SH-SY5Y (cell line): ENCODE results near the gene CLSTN1.

Experiments
- GATA2 ChIP-seq: IDR thresholded peaks from 2 replicates; pipeline ENCODE4 v1.6.1; 2011; ENCODE audit warnings: mild to moderate bottlenecking, low read depth, low read length
- GATA3 ChIP-seq: IDR thresholded peaks from 2 replicates; pipeline ENCODE4 v1.6.1; 2011; ENCODE audit warnings: low read depth, mild to moderate bottlenecking, low read length, moderate library complexity

CLSTN1 gene

GRCh38 chr1:9690440-9691107, 133.2 kb downstream of the CLSTN1 start:
- TF ChIP-seq GATA3 = no peak
- no peak for TF ChIP-seq GATA2

- TF ChIP-seq GATA2 (no peak), GATA3 (no peak)
These were observed 133.8 kb downstream of the CLSTN1 start for GRCh38 chr1:9689971-9690381.

GRCh38 chr1:9689011-9689706, 134.6 kb downstream of the CLSTN1 start:
- TF ChIP-seq GATA2 (no peak), GATA3 (no peak)

GRCh38 chr1:9688599-9688998, 135.2 kb downstream of the CLSTN1 start:
- TF ChIP-seq GATA3 (no peak), GATA2 (no peak)

GRCh38 chr1:9687874-9688582, 135.7 kb downstream of the CLSTN1 start:
- TF ChIP-seq GATA3 (no peak), GATA2 (no peak)

- TF ChIP-seq GATA3 = no peak
These were observed 136.5 kb downstream of the CLSTN1 start for GRCh38 chr1:9687120-9687873.

GRCh38 chr1:9684801-9685200, 139.0 kb downstream of the CLSTN1 start:
- TF ChIP-seq GATA3 = no peak
- no peak for TF ChIP-seq GATA2

GRCh38 chr1:9680828-9681227, 142.9 kb downstream of the CLSTN1 start:
- no peak for TF ChIP-seq GATA3
- TF ChIP-seq GATA2 = no peak

GRCh38 chr1:9680091-9680490, 143.7 kb downstream of the CLSTN1 start:
- no peak for TF ChIP-seq GATA3
- TF ChIP-seq GATA2 = no peak
